ENCODE measurements around the gene NPEPPS.

NPEPPS gene

GRCh38 chr17:47651704-47652103 lies 120.8 kb downstream of the NPEPPS start:
- no peak overlapping the region for H4K5ac ChIP-seq (ENCODE audit: low read length)
- peaks cover 4% of the 10 kb centered on the region for H3K4me1 ChIP-seq (ENCODE audit: control insufficient read depth, low read depth, low read length)
- H2BK15ac ChIP-seq (replicated peaks; ENCODE audit: low read depth): no peak overlapping the region
- no peak overlapping the region for H3K4me3 ChIP-seq (ENCODE audit: low read length)
- peak overlapping the region; percentile 66 for H3K56ac ChIP-seq (ENCODE audit: low read length)
- H3K23ac ChIP-seq (ENCODE audit: low read length): no peak overlapping the region
- H3K4me2 ChIP-seq (ENCODE audit: low read length): no peak overlapping the region
- no peak overlapping the region for H3K4ac ChIP-seq (ENCODE audit: low read depth, low read length)
- H3K27me3 ChIP-seq (ENCODE audit: insufficient read depth, low read length, poor library complexity): no peaks in the 10 kb centered on the region
- no peak overlapping the region for H2AK5ac ChIP-seq (ENCODE audit: low read length)
- H4K8ac ChIP-seq (ENCODE audit: low read depth, low read length): no peak overlapping the region
- H3K79me2 ChIP-seq (ENCODE audit: control insufficient read depth, insufficient read depth, low read length): peaks cover 57% of the 10 kb centered on the region
- peaks cover 17% of the 10 kb centered on the region for H3K36me3 ChIP-seq (ENCODE audit: control insufficient read depth, insufficient read depth, low read length)
- no peak overlapping the region for H2BK5ac ChIP-seq (ENCODE audit: low read length)
- H3K9ac ChIP-seq (ENCODE audit: low read length): peak overlapping the region; percentile 42
- no CpG with 5 or more reads among the region's 2 CpGs for WGBS (ENCODE audit: extremely low coverage, insufficient coverage, low lambda C conversion rate)
- no peak overlapping the region for H3K27ac ChIP-seq (ENCODE audit: low read depth, low read length)
- no peak for DNase-seq
- H2BK120ac ChIP-seq (ENCODE audit: low read depth, low read length): no peak overlapping the region
- H3K79me1 ChIP-seq (ENCODE audit: low read length): peaks cover 14% of the 10 kb centered on the region
- H3K18ac ChIP-seq (ENCODE audit: low read length): no peak overlapping the region

- H3K36me3 ChIP-seq (ENCODE audit: control insufficient read depth, insufficient read depth, low read length): peaks cover 25% of the 10 kb centered on the region
- H2BK15ac ChIP-seq (replicated peaks; ENCODE audit: low read depth): no peak overlapping the region
- no peaks in the 10 kb centered on the region for H3K27me3 ChIP-seq (ENCODE audit: insufficient read depth, low read length, poor library complexity)
- peak overlapping the region; percentile 10 for H3K9ac ChIP-seq (ENCODE audit: low read length)
- no peak overlapping the region for H3K18ac ChIP-seq (ENCODE audit: low read length)
- no peak overlapping the region for H4K8ac ChIP-seq (ENCODE audit: low read depth, low read length)
- peak; percentile 30 for DNase-seq
- no peak overlapping the region for H2AK5ac ChIP-seq (ENCODE audit: low read length)
- H2BK120ac ChIP-seq (ENCODE audit: low read depth, low read length): no peak overlapping the region
- no peak overlapping the region for H4K5ac ChIP-seq (ENCODE audit: low read length)
- H3K4me3 ChIP-seq (ENCODE audit: low read length): no peak overlapping the region
- H3K23ac ChIP-seq (ENCODE audit: low read length): no peak overlapping the region
- no peak overlapping the region for H3K27ac ChIP-seq (ENCODE audit: low read depth, low read length)
- peaks cover 64% of the 10 kb centered on the region for H3K79me2 ChIP-seq (ENCODE audit: control insufficient read depth, insufficient read depth, low read length)
- no peak overlapping the region for H3K4ac ChIP-seq (ENCODE audit: low read depth, low read length)
- no peak overlapping the region for H2BK5ac ChIP-seq (ENCODE audit: low read length)
- WGBS (ENCODE audit: extremely low coverage, insufficient coverage, low lambda C conversion rate): no CpG with 5 or more reads among the region's 6 CpGs
- H3K56ac ChIP-seq (ENCODE audit: low read length): no peak overlapping the region
- peaks cover 4% of the 10 kb centered on the region for H3K4me1 ChIP-seq (ENCODE audit: control insufficient read depth, low read depth, low read length)
- peaks cover 20% of the 10 kb centered on the region for H3K79me1 ChIP-seq (ENCODE audit: low read length)
- H3K4me2 ChIP-seq (ENCODE audit: low read length): no peak overlapping the region
Observed at GRCh38 chr17:47652570-47652969, 121.7 kb downstream of the NPEPPS start.

- Histone ChIP-seq H3K4me2 (ENCODE audit: low read length) (no peak overlapping the region), H2BK5ac (ENCODE audit: low read length) (no peak overlapping the region), H2BK120ac (ENCODE audit: low read depth, low read length) (no peak overlapping the region), H3K4me1 (ENCODE audit: control insufficient read depth, low read depth, low read length) (peaks cover 4% of the 10 kb centered on the region), H2BK15ac (replicated peaks; ENCODE audit: low read depth) (no peak overlapping the region), H3K9ac (ENCODE audit: low read length) (no peak overlapping the region), H3K79me1 (ENCODE audit: low read length) (peaks cover 22% of the 10 kb centered on the region), H3K79me2 (ENCODE audit: control insufficient read depth, insufficient read depth, low read length) (peaks cover 66% of the 10 kb centered on the region), H3K27me3 (ENCODE audit: insufficient read depth, low read length, poor library complexity) (no peaks in the 10 kb centered on the region), H3K36me3 (ENCODE audit: control insufficient read depth, insufficient read depth, low read length) (peaks cover 30% of the 10 kb centered on the region), H3K4me3 (ENCODE audit: low read length) (no peak overlapping the region), H3K18ac (ENCODE audit: low read length) (no peak overlapping the region), H3K4ac (ENCODE audit: low read depth, low read length) (no peak overlapping the region), H3K56ac (ENCODE audit: low read length) (no peak overlapping the region), H4K5ac (ENCODE audit: low read length) (no peak overlapping the region), H3K27ac (ENCODE audit: low read depth, low read length) (no peak overlapping the region), H2AK5ac (ENCODE audit: low read length) (no peak overlapping the region), H3K23ac (ENCODE audit: low read length) (no peak overlapping the region), H4K8ac (ENCODE audit: low read depth, low read length) (no peak overlapping the region)
- WGBS (ENCODE audit: extremely low coverage, insufficient coverage, low lambda C conversion rate): no CpG with 5 or more reads among the region's 2 CpGs
- no peak for DNase-seq
Observed at GRCh38 chr17:47653442-47653841, 122.5 kb downstream of the NPEPPS start.

GRCh38 chr17:47654991-47655390 lies 124.1 kb downstream of the NPEPPS start:
- Histone ChIP-seq H3K56ac (ENCODE audit: low read length) (no peak overlapping the region), H3K36me3 (ENCODE audit: control insufficient read depth, insufficient read depth, low read length) (peaks cover 33% of the 10 kb centered on the region), H3K4me2 (ENCODE audit: low read length) (no peak overlapping the region), H3K4me1 (ENCODE audit: control insufficient read depth, low read depth, low read length) (peaks cover 4% of the 10 kb centered on the region), H2BK120ac (ENCODE audit: low read depth, low read length) (no peak overlapping the region), H3K79me2 (ENCODE audit: control insufficient read depth, insufficient read depth, low read length) (peaks cover 70% of the 10 kb centered on the region), H3K27me3 (ENCODE audit: insufficient read depth, low read length, poor library complexity) (no peaks in the 10 kb centered on the region), H2BK5ac (ENCODE audit: low read length) (no peak overlapping the region), H2AK5ac (ENCODE audit: low read length) (no peak overlapping the region), H3K9ac (ENCODE audit: low read length) (no peak overlapping the region), H3K18ac (ENCODE audit: low read length) (no peak overlapping the region), H4K8ac (ENCODE audit: low read depth, low read length) (no peak overlapping the region), H3K27ac (ENCODE audit: low read depth, low read length) (no peak overlapping the region), H2BK15ac (replicated peaks; ENCODE audit: low read depth) (no peak overlapping the region), H3K79me1 (ENCODE audit: low read length) (peaks cover 23% of the 10 kb centered on the region), H3K23ac (ENCODE audit: low read length) (no peak overlapping the region), H3K4ac (ENCODE audit: low read depth, low read length) (no peak overlapping the region), H3K4me3 (ENCODE audit: low read length) (no peak overlapping the region), H4K5ac (ENCODE audit: low read length) (no peak overlapping the region)
- no CpG with 5 or more reads among the region's 6 CpGs for WGBS (ENCODE audit: extremely low coverage, insufficient coverage, low lambda C conversion rate)
- no peak for DNase-seq

- no peak overlapping the region for H4K8ac ChIP-seq (ENCODE audit: low read depth, low read length)
- H3K79me2 ChIP-seq (ENCODE audit: control insufficient read depth, insufficient read depth, low read length): peaks cover 31% of the 10 kb centered on the region
- no peak overlapping the region for H2BK5ac ChIP-seq (ENCODE audit: low read length)
- H3K56ac ChIP-seq (ENCODE audit: low read length): no peak overlapping the region
- whole genome bisulfite sequencing (ENCODE audit: extremely low coverage, insufficient coverage, low lambda C conversion rate): no CpG with 5 or more reads among the region's 6 CpGs
- no peak overlapping the region for H2AK5ac ChIP-seq (ENCODE audit: low read length)
- H3K79me1 ChIP-seq (ENCODE audit: low read length): peaks cover 20% of the 10 kb centered on the region
- no peak overlapping the region for H3K4me2 ChIP-seq (ENCODE audit: low read length)
- H3K36me3 ChIP-seq (ENCODE audit: control insufficient read depth, insufficient read depth, low read length): peaks cover 32% of the 10 kb centered on the region
- no peak overlapping the region for H3K27ac ChIP-seq (ENCODE audit: low read depth, low read length)
- no peak overlapping the region for H2BK15ac ChIP-seq (replicated peaks; ENCODE audit: low read depth)
- no peak overlapping the region for H3K4ac ChIP-seq (ENCODE audit: low read depth, low read length)
- H2BK120ac ChIP-seq (ENCODE audit: low read depth, low read length): no peak overlapping the region
- no peaks in the 10 kb centered on the region for H3K27me3 ChIP-seq (ENCODE audit: insufficient read depth, low read length, poor library complexity)
- no peak overlapping the region for H3K23ac ChIP-seq (ENCODE audit: low read length)
- H4K5ac ChIP-seq (ENCODE audit: low read length): no peak overlapping the region
- no peak overlapping the region for H3K4me3 ChIP-seq (ENCODE audit: low read length)
- H3K4me1 ChIP-seq (ENCODE audit: control insufficient read depth, low read depth, low read length): peaks cover 1% of the 10 kb centered on the region
- no peak overlapping the region for H3K18ac ChIP-seq (ENCODE audit: low read length)
- no peak for DNase-seq
- H3K9ac ChIP-seq (ENCODE audit: low read length): no peak overlapping the region
Observed at GRCh38 chr17:47660064-47660492, 129.2 kb downstream of the NPEPPS start.

- DNase-seq: peak; percentile 76
- Histone ChIP-seq H3K27me3 (ENCODE audit: insufficient read depth, low read length, poor library complexity) (no peaks in the 10 kb centered on the region), H2AK5ac (ENCODE audit: low read length) (no peak overlapping the region), H4K8ac (ENCODE audit: low read depth, low read length) (no peak overlapping the region), H3K9ac (ENCODE audit: low read length) (no peak overlapping the region), H3K36me3 (ENCODE audit: control insufficient read depth, insufficient read depth, low read length) (peaks cover 15% of the 10 kb centered on the region), H3K79me2 (ENCODE audit: control insufficient read depth, insufficient read depth, low read length) (peaks cover 10% of the 10 kb centered on the region), H3K4me1 (ENCODE audit: control insufficient read depth, low read depth, low read length) (no peaks in the 10 kb centered on the region), H4K5ac (ENCODE audit: low read length) (no peak overlapping the region), H2BK5ac (ENCODE audit: low read length) (no peak overlapping the region), H3K27ac (ENCODE audit: low read depth, low read length) (no peak overlapping the region), H3K4me2 (ENCODE audit: low read length) (no peak overlapping the region), H3K23ac (ENCODE audit: low read length) (no peak overlapping the region), H3K18ac (ENCODE audit: low read length) (no peak overlapping the region), H3K56ac (ENCODE audit: low read length) (no peak overlapping the region), H3K4me3 (ENCODE audit: low read length) (no peak overlapping the region), H3K4ac (ENCODE audit: low read depth, low read length) (no peak overlapping the region), H2BK15ac (replicated peaks; ENCODE audit: low read depth) (no peak overlapping the region), H2BK120ac (ENCODE audit: low read depth, low read length) (no peak overlapping the region), H3K79me1 (ENCODE audit: low read length) (peaks cover 6% of the 10 kb centered on the region)
- no CpG with 5 or more reads among the region's 6 CpGs for WGBS (ENCODE audit: extremely low coverage, insufficient coverage, low lambda C conversion rate)
Observed at GRCh38 chr17:47663912-47664623, 133.2 kb downstream of the NPEPPS start.
